HCT116 (cell line): ENCODE results near the gene SCARF2. TPM values are rescaled to one million over a fixed set of nuclear protein-coding genes. Genes with fewer than 3 reads are reported as not detected.

Experiments used
- ATAC-seq: fragments of 200-7000 bp; cut with Tn5 transposase; 2 replicates; pipeline ENCODE4 v1.9.1; 2020; ENCODE audit warnings: mild to moderate bottlenecking, moderate library complexity
- BruUV-seq: library from RNA; stranded (reverse); fragments of 400-500 nt; replicated peaks from 2 replicates; lab custom pipeline; 2021; lab: Mats Ljungman, UMichigan
- CTCF ChIA-PET: fragments of 300-600 bp; sonication (Branson Sonifier 250); formaldehyde crosslinking; loops from one replicate; lab custom pipeline; 2021; ENCODE audit warnings: antibody characterized with exemption; lab: Charles Lee
- POLR2A ChIA-PET: fragments of 300-600, 350-600 bp; sonication (Branson Sonifier 250); formaldehyde crosslinking; loops from one replicate; lab custom pipeline; 2021; ENCODE audit warnings: antibody characterized with exemption; lab: Charles Lee
- RAD21 ChIA-PET, 2 experiments: fragments of 300-600 bp; sonication (Branson Sonifier 250); formaldehyde crosslinking; loops; one replicate each; lab custom pipeline; 2023; ENCODE audit warnings: low total read pairs in 2 of 2; ENCODE audit not compliant: uncharacterized antibody in 2 of 2, unreplicated experiment in 2 of 2, low non-redundant PET in 1 of 2; lab: Charles Lee
- DNase-seq: peaks from one replicate; pipeline ENCODE4 v3.0.0-alpha.2; 2010; ENCODE audit warnings: low read depth, low spot score
- H2AFZ ChIP-seq: fragments of 200-600 bp; shearing (Covaris generic), sonication (generic); 2 replicates; pipeline ENCODE4 v1.6.1; 2017; ENCODE audit warnings: low read depth, mixed run types, mixed read lengths, antibody characterized with exemption, low read length; ENCODE audit not compliant: poor library complexity, severe bottlenecking
- H3K27ac ChIP-seq: 2 replicates; pipeline ENCODE4 v1.5.1; 2012; ENCODE audit warnings: low read depth, low read length
- H3K27me3 ChIP-seq: fragments of 200-600 bp; sonication (generic); 2 replicates; pipeline ENCODE4 v1.6.1; 2016; ENCODE audit warnings: mixed run types, low read length, mixed read lengths; ENCODE audit not compliant: insufficient read depth
- H3K36me3 ChIP-seq, 2 experiments: fragments of 200-500 bp in 1 of 2; fragments of 200-600 bp in 1 of 2; sonication (Bioruptor generic) in 1 of 2; sonication (generic) in 1 of 2; 2 replicates each; pipeline versions ENCODE4 v1.5.1 to v1.6.1; 2014 to 2016; ENCODE audit warnings: low read length in 2 of 2, inconsistent platforms in 1 of 2, mixed read lengths in 1 of 2, mixed run types in 1 of 2; ENCODE audit not compliant: insufficient read depth in 2 of 2, control insufficient read depth in 1 of 2
- H3K4me1 ChIP-seq, 2 experiments: fragments of 200-600 bp in 1 of 2; sonication (generic) in 1 of 2; 2 replicates each; pipeline versions ENCODE4 v1.5.1 to v1.6.1; 2012 to 2017; ENCODE audit warnings: low read length in 2 of 2, inconsistent platforms in 1 of 2, mild to moderate bottlenecking in 1 of 2, mixed read lengths in 1 of 2, mixed run types in 1 of 2, moderate library complexity in 1 of 2; ENCODE audit not compliant: insufficient read depth in 2 of 2, control insufficient read depth in 1 of 2
- H3K4me2 ChIP-seq: fragments of 200-600 bp; sonication (generic); 2 replicates; pipeline ENCODE4 v1.6.1; 2017; ENCODE audit warnings: mixed run types, low read length, mixed read lengths
- H3K4me3 ChIP-seq, 2 experiments: fragments of 200-600 bp in 1 of 2; sonication (generic) in 1 of 2; replicated peaks in 1 of 2; 2 replicates each; pipeline ENCODE4 v1.5.1; 2011 to 2016; ENCODE audit warnings: low read length in 2 of 2, control low read depth in 1 of 2, low read depth in 1 of 2, mild to moderate bottlenecking in 1 of 2, mixed read lengths in 1 of 2, mixed run types in 1 of 2
- H3K79me2 ChIP-seq: fragments of 200-600 bp; sonication (generic); 2 replicates; pipeline ENCODE4 v1.6.1; 2017; ENCODE audit warnings: mild to moderate bottlenecking, mixed run types, low read length, moderate library complexity, mixed read lengths; ENCODE audit not compliant: insufficient read depth
- H3K9ac ChIP-seq: fragments of 200-600 bp; sonication (generic); 2 replicates; pipeline ENCODE4 v1.6.1; 2016; ENCODE audit warnings: low read length, mixed read lengths
- H3K9me2 ChIP-seq: fragments of 200-600 bp; sonication (generic), shearing (Covaris generic); 2 replicates; pipeline ENCODE4 v1.6.1; 2017; ENCODE audit warnings: mixed run types, mild to moderate bottlenecking, moderate library complexity; ENCODE audit not compliant: insufficient read depth
- H3K9me3 ChIP-seq, 2 experiments: fragments of 200-500 bp in 1 of 2; fragments of 200-600 bp in 1 of 2; sonication (Bioruptor generic) in 1 of 2; sonication (generic) in 1 of 2; 2 replicates each; pipeline ENCODE4 v1.6.1; 2014 to 2017; ENCODE audit warnings: low read length in 2 of 2, mixed read lengths in 2 of 2, inconsistent platforms in 1 of 2, low read depth in 1 of 2, mild to moderate bottlenecking in 1 of 2, mixed run types in 1 of 2, moderate library complexity in 1 of 2; ENCODE audit not compliant: control insufficient read depth in 1 of 2, insufficient read depth in 1 of 2
- H4K20me1 ChIP-seq: fragments of 200-600 bp; sonication (generic), shearing (Covaris generic); 2 replicates; pipeline ENCODE4 v1.6.1; 2017; ENCODE audit warnings: mixed run types, mild to moderate bottlenecking, moderate library complexity; ENCODE audit not compliant: insufficient read depth
- CBX3 ChIP-seq: IDR thresholded peaks from 2 replicates; pipeline ENCODE4 v1.6.1; 2012; ENCODE audit warnings: low read depth
- CEBPB ChIP-seq: IDR thresholded peaks from 2 replicates; pipeline ENCODE4 v1.6.1; 2012; ENCODE audit warnings: low read depth
- EGR1 ChIP-seq: IDR thresholded peaks from 2 replicates; pipeline ENCODE4 v1.6.1; 2012; ENCODE audit warnings: low read depth
- ELF1 ChIP-seq: IDR thresholded peaks from 2 replicates; pipeline ENCODE4 v1.6.1; 2012; ENCODE audit warnings: low read depth, borderline replicate concordance
- FOSL1 ChIP-seq: IDR thresholded peaks from 2 replicates; pipeline ENCODE4 v1.6.1; 2012; ENCODE audit warnings: low read depth
- JUND ChIP-seq: IDR thresholded peaks from 2 replicates; pipeline ENCODE4 v1.6.1; 2012
- POLR2A ChIP-seq: IDR thresholded peaks from 2 replicates; pipeline ENCODE4 v1.7.0; 2011; ENCODE audit warnings: borderline replicate concordance; ENCODE audit not compliant: insufficient read depth, insufficient read length; ENCODE audit errors: extremely low read depth
- POLR2AphosphoS5 ChIP-seq: IDR thresholded peaks from 2 replicates; pipeline ENCODE4 v1.6.1; 2011; ENCODE audit warnings: mild to moderate bottlenecking, low read depth, low read length, moderate library complexity
- RAD21 ChIP-seq: IDR thresholded peaks from 2 replicates; pipeline ENCODE4 v1.6.1; 2012; ENCODE audit warnings: low read depth, mild to moderate bottlenecking
- SP1 ChIP-seq: IDR thresholded peaks from 2 replicates; pipeline ENCODE4 v1.6.1; 2012; ENCODE audit warnings: low read depth
- TCF7L2 ChIP-seq: IDR thresholded peaks from 2 replicates; pipeline ENCODE4 v1.7.0; 2011; ENCODE audit warnings: borderline replicate concordance, inconsistent platforms; ENCODE audit not compliant: insufficient read depth, insufficient read length; ENCODE audit errors: extremely low read depth
- ZFX ChIP-seq: fragments of 450-650 bp; IDR thresholded peaks from 2 replicates; pipeline ENCODE4 v1.6.1; 2017
- ZNF274 ChIP-seq: fragments of 200-500 bp; sonication (Bioruptor generic); IDR thresholded peaks from 2 replicates; pipeline ENCODE4 v1.6.1; 2014; ENCODE audit warnings: mild to moderate bottlenecking, low read depth, low read length, inconsistent platforms
- intact Hi-C: fragments of 100-400 bp; cut with micrococcal nuclease; formaldehyde crosslinking; loops from 2 replicates; pipeline ENCODE4 v1.10.0; 2022
- total RNA-seq: library from RNA; stranded (reverse); gene quantifications from one replicate; pipeline ENCODE4 v1.2.1, GENCODE V29; 2021; ENCODE audit not compliant: unreplicated experiment
- TF ChIP-seq, protein P1 (sequence below): IDR thresholded peaks from 2 replicates; pipeline ENCODE4 v1.6.1; 2011; ENCODE audit warnings: mild to moderate bottlenecking, low read length, moderate library complexity; ENCODE audit not compliant: insufficient replicate concordance; ENCODE audit errors: extremely low read depth
- TF ChIP-seq, protein P2 (sequence below): IDR thresholded peaks from 2 replicates; pipeline ENCODE4 v1.6.1; 2012
- TF ChIP-seq, protein P3 (sequence below): IDR thresholded peaks from 2 replicates; pipeline ENCODE4 v1.6.1; 2012
- TF ChIP-seq, protein P4 (sequence below): IDR thresholded peaks from 2 replicates; pipeline ENCODE4 v1.6.1; 2012; ENCODE audit warnings: low read depth
- TF ChIP-seq, protein P5 (sequence below), 3 experiments: fragments of 200-600 bp in 1 of 3; sonication (generic) in 1 of 3; IDR thresholded peaks in 2 of 3; conservative IDR thresholded peaks in 1 of 3; 2 replicates each; pipeline ENCODE4 v1.5.1; 2012 to 2017; ENCODE audit warnings: low read depth in 2 of 3, low read length in 2 of 3, antibody characterized with exemption in 1 of 3, borderline replicate concordance in 1 of 3, control low read depth in 1 of 3, mild to moderate bottlenecking in 1 of 3, mixed read lengths in 1 of 3, mixed run types in 1 of 3, moderate library complexity in 1 of 3; ENCODE audit not compliant: insufficient read depth in 1 of 3

SCARF2 gene
- total RNA-seq, 1 experiment from 2014 or later = 2.5 TPM

DNA sequence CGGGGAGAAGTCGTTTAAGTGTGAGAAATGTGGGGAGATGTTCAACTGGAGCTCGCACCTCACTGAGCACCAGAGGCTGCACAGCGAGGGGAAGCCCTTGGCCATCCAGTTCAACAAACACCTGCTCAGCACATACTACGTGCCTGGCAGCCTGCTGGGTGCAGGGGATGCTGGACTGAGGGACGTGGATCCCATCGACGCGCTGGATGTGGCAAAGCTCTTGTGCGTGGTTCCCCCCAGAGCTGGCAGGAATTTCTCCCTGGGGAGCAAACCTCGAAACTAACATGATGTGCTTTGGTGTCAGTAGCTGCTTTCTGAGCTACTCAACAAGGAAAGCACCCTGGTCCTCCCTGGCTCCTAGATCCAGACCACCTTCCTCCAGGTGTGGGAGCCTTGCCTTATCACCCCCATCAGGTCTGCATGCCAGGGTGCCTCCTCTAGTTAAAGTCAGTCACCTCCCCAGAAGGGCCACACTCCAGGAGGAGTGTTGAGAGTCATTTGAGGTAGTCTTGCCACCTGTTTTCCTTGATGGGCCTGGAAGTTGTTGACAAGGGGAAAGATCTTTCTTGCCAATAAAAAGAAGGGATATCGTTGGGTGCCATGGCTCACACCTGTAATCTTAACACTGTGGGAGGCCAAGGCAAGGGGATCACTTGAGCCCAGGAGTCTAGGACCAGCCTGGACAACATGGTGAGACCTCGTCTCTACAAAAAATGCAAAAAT lies 30.8 kb downstream of the SCARF2 start:
- no TSS peak for BruUV-seq
- ChIA-PET RAD21 (no interaction called here), POLR2A (no interaction called here)
- H3K27ac ChIP-seq = no peak overlapping the region
- H3K27me3 ChIP-seq = no peaks in the 10 kb centered on the region
- no peak for ATAC-seq
- no peaks in the 10 kb centered on the region for H3K9me3 ChIP-seq
- no peak for DNase-seq
- H3K4me2 ChIP-seq = no peak overlapping the region
- intact Hi-C loops = no loop called here
- H3K9me2 ChIP-seq = no peaks in the 10 kb centered on the region
- no peak overlapping the region for H2AFZ ChIP-seq
- TF ChIP-seq ZFX = no peak
- TF ChIP-seq ELF1 = no peak
- TF ChIP-seq, protein P1, sequence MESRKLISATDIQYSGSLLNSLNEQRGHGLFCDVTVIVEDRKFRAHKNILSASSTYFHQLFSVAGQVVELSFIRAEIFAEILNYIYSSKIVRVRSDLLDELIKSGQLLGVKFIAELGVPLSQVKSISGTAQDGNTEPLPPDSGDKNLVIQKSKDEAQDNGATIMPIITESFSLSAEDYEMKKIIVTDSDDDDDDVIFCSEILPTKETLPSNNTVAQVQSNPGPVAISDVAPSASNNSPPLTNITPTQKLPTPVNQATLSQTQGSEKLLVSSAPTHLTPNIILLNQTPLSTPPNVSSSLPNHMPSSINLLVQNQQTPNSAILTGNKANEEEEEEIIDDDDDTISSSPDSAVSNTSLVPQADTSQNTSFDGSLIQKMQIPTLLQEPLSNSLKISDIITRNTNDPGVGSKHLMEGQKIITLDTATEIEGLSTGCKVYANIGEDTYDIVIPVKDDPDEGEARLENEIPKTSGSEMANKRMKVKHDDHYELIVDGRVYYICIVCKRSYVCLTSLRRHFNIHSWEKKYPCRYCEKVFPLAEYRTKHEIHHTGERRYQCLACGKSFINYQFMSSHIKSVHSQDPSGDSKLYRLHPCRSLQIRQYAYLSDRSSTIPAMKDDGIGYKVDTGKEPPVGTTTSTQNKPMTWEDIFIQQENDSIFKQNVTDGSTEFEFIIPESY = no peak
- no peak for TF ChIP-seq SP1
- TF ChIP-seq FOSL1 = no peak
- no peak for TF ChIP-seq TCF7L2
- TF ChIP-seq, protein P2, sequence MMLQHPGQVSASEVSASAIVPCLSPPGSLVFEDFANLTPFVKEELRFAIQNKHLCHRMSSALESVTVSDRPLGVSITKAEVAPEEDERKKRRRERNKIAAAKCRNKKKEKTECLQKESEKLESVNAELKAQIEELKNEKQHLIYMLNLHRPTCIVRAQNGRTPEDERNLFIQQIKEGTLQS = no peak
- TF ChIP-seq, protein P3, sequence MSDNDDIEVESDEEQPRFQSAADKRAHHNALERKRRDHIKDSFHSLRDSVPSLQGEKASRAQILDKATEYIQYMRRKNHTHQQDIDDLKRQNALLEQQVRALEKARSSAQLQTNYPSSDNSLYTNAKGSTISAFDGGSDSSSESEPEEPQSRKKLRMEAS = no peak
- no peak for TF ChIP-seq ZNF274
- no peak for TF ChIP-seq CBX3
- no peak for TF ChIP-seq POLR2AphosphoS5
- no peak for TF ChIP-seq EGR1
- TF ChIP-seq, protein P4, sequence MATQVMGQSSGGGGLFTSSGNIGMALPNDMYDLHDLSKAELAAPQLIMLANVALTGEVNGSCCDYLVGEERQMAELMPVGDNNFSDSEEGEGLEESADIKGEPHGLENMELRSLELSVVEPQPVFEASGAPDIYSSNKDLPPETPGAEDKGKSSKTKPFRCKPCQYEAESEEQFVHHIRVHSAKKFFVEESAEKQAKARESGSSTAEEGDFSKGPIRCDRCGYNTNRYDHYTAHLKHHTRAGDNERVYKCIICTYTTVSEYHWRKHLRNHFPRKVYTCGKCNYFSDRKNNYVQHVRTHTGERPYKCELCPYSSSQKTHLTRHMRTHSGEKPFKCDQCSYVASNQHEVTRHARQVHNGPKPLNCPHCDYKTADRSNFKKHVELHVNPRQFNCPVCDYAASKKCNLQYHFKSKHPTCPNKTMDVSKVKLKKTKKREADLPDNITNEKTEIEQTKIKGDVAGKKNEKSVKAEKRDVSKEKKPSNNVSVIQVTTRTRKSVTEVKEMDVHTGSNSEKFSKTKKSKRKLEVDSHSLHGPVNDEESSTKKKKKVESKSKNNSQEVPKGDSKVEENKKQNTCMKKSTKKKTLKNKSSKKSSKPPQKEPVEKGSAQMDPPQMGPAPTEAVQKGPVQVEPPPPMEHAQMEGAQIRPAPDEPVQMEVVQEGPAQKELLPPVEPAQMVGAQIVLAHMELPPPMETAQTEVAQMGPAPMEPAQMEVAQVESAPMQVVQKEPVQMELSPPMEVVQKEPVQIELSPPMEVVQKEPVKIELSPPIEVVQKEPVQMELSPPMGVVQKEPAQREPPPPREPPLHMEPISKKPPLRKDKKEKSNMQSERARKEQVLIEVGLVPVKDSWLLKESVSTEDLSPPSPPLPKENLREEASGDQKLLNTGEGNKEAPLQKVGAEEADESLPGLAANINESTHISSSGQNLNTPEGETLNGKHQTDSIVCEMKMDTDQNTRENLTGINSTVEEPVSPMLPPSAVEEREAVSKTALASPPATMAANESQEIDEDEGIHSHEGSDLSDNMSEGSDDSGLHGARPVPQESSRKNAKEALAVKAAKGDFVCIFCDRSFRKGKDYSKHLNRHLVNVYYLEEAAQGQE = no peak
- no peak for TF ChIP-seq POLR2A
- TF ChIP-seq JUND = no peak
- no peak for TF ChIP-seq CEBPB
- TF ChIP-seq, protein P5, sequence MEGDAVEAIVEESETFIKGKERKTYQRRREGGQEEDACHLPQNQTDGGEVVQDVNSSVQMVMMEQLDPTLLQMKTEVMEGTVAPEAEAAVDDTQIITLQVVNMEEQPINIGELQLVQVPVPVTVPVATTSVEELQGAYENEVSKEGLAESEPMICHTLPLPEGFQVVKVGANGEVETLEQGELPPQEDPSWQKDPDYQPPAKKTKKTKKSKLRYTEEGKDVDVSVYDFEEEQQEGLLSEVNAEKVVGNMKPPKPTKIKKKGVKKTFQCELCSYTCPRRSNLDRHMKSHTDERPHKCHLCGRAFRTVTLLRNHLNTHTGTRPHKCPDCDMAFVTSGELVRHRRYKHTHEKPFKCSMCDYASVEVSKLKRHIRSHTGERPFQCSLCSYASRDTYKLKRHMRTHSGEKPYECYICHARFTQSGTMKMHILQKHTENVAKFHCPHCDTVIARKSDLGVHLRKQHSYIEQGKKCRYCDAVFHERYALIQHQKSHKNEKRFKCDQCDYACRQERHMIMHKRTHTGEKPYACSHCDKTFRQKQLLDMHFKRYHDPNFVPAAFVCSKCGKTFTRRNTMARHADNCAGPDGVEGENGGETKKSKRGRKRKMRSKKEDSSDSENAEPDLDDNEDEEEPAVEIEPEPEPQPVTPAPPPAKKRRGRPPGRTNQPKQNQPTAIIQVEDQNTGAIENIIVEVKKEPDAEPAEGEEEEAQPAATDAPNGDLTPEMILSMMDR (IDR thresholded peaks at IDR 0.05 in 2 of 3, conservative IDR thresholded peaks at IDR 0.05 in 1 of 3; ENCODE audit: borderline replicate concordance in 1 of 3, insufficient read depth in 1 of 3, low read depth in 2 of 3, low read length in 2 of 3) = no peak
- no peak for TF ChIP-seq RAD21
- TF ChIP-seq, all 23 proteins: peak for 0
- Histone ChIP-seq H3K4me3 (no peak overlapping the region), H3K4me1 (peaks cover 0 to 4% of the 10 kb centered on the region in 2 experiments; a peak in 1 of 4 replicates), H3K79me2 (no peaks in the 10 kb centered on the region), H4K20me1 (no peaks in the 10 kb centered on the region), H3K9ac (no peak overlapping the region), H3K36me3 (peaks cover 0 to 3% of the 10 kb centered on the region in 2 experiments; a peak in 2 of 4 replicates)
- CTCF ChIA-PET = interaction anchor here (0.7 kb wide), 1 partner anchor 11 kb away, joined by 3 read pairs; no protein-coding TSS in a partner anchor
